ENCODE measurements around the gene MYO1A. TPM values are rescaled to one million over a fixed set of nuclear protein-coding genes. Genes with fewer than 3 reads are reported as not detected.

The MYO1A gene
- total and polyA plus RNA-seq, 12 donors: 0.01 to 0.08 TPM; not detected in 10

- Histone ChIP-seq H3K27ac (no peak overlapping the region), H3K36me3 (peaks cover 0 to 75% (median 31%) of the 10 kb centered on the region in 9 donors), H3K4me1 (peaks cover 0 to 34% (median 22%) of the 10 kb centered on the region in 9 donors), H3K9me3 (no peaks in the 10 kb centered on the region), H3K27me3 (no peaks in the 10 kb centered on the region), H3K4me3 (no peak overlapping the region)
- ATAC-seq (no peak), DNase-seq (no peak)
- intact Hi-C loops (cut with DNase I): loop anchor here in 6 of 10 donors (5.0 to 10.0 kb wide), 5 partner anchors 53 to 243 kb away; partner anchors contain the start of gene HSD17B6 (in 1 of the 6)
- TF ChIP-seq, protein P1, sequence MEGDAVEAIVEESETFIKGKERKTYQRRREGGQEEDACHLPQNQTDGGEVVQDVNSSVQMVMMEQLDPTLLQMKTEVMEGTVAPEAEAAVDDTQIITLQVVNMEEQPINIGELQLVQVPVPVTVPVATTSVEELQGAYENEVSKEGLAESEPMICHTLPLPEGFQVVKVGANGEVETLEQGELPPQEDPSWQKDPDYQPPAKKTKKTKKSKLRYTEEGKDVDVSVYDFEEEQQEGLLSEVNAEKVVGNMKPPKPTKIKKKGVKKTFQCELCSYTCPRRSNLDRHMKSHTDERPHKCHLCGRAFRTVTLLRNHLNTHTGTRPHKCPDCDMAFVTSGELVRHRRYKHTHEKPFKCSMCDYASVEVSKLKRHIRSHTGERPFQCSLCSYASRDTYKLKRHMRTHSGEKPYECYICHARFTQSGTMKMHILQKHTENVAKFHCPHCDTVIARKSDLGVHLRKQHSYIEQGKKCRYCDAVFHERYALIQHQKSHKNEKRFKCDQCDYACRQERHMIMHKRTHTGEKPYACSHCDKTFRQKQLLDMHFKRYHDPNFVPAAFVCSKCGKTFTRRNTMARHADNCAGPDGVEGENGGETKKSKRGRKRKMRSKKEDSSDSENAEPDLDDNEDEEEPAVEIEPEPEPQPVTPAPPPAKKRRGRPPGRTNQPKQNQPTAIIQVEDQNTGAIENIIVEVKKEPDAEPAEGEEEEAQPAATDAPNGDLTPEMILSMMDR (IDR thresholded peaks at IDR 0.05): no peak
- WGBS, 2 donors: 63 to 97% methylated on average over 1 of the region's 1 CpG
Observed at GRCh38 chr12:57000393-57000792, 49.5 kb downstream of the MYO1A start.

DNA sequence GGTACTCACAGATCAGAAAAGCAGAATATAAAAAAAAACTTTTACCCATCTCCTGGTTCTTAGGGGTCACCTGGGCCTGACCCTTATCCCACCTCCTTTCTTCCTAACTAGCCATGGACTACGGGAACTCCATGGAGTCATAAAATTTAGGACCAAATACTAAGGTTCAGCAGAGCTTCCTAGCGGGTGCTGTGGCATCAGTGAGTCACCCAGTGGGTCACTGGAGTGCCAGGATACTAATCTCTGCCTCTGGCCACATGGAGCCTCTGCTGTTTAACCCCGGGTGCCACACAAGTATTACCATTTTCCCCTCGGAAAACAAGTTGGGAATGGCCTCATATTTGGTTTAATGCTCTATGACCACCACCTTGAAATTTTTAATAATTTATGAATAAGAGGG is 50.5 kb downstream of the MYO1A start:
- no peak overlapping the region for H3K4me3 ChIP-seq
- TF ChIP-seq, protein P1 (IDR thresholded peaks at IDR 0.05): no peak
- H3K27me3 ChIP-seq: no peaks in the 10 kb centered on the region
- peaks cover 0 to 77% (median 29%) of the 10 kb centered on the region in 9 donors for H3K36me3 ChIP-seq
- WGBS, 2 donors: 91 to 94% methylated on average over 4 of the region's 4 CpGs
- intact Hi-C loops (cut with DNase I): no loop called here
- H3K4me1 ChIP-seq: peaks cover 0 to 26% (median 14%) of the 10 kb centered on the region in 9 donors
- no peak for ATAC-seq
- no peak overlapping the region for H3K27ac ChIP-seq
- DNase-seq: no peak
- H3K9me3 ChIP-seq: no peaks in the 10 kb centered on the region

DNA sequence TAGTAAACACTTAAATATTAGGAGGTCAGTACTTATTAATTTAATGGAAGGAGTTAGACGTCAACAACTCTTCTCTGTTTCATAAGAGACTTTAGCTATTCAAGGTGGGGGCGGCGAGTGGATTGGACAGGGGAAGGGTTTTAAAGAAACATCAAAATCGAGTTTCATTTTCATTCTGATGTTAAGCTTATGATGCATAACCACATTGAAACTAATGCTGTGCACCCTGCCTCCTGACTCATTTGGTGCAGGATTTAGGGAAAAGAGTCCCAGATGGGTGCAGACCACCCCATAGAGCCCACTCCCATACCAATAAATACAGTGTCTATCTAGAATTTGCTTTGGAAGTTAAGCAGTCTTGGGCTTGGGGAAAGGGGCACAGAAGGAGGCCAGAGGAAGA is 50.9 kb downstream of the MYO1A start:
- Histone ChIP-seq H3K36me3 (peaks cover 0 to 72% (median 24%) of the 10 kb centered on the region in 9 donors), H3K27me3 (no peaks in the 10 kb centered on the region), H3K4me3 (no peak overlapping the region), H3K27ac (no peak overlapping the region), H3K4me1 (peaks cover 0 to 26% (median 14%) of the 10 kb centered on the region in 9 donors), H3K9me3 (no peaks in the 10 kb centered on the region)
- no peak for DNase-seq
- 74 to 83% methylated on average over 4 of the region's 4 CpGs for WGBS, 2 donors
- no peak for ATAC-seq
- intact Hi-C loops (cut with DNase I): no loop called here
- TF ChIP-seq, protein P1 (IDR thresholded peaks at IDR 0.05): no peak

DNA sequence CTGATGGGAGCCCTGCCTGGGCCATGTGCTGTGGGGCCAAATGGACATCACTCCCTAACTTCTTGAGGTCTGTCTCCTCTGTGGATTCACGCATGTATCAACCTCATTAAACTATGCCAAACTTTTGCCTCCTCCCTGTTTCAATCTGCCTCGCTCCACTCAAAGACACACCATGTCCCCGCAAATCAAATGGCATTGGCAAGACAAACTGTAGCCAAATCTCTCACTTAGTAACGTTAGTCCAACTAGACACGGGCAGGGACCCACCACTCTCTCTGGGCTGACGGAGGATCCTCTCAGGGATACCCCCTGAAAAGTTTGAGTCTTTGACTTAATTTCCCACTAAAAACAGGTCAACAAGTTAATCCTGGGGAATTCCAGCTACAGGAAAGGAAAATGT is 51.6 kb downstream of the MYO1A start:
- Histone ChIP-seq H3K36me3 (peaks cover 0 to 65% (median 18%) of the 10 kb centered on the region in 9 donors), H3K4me3 (no peak overlapping the region), H3K4me1 (peaks cover 0 to 26% (median 14%) of the 10 kb centered on the region in 9 donors), H3K27me3 (no peaks in the 10 kb centered on the region), H3K27ac (no peak overlapping the region), H3K9me3 (no peaks in the 10 kb centered on the region)
- TF ChIP-seq, protein P1 (IDR thresholded peaks at IDR 0.05): no peak
- intact Hi-C loops (cut with DNase I): no loop called here
- DNase-seq (no peak), ATAC-seq (no peak)
- WGBS, 2 donors: 86 to 90% methylated on average over 6 of the region's 6 CpGs
